Sigmoid colon (tissue), 4 donors: Measurements from ENCODE around the gene ARRDC1.

Experiments used
- EP300 ChIP-seq, 4 donors: sonication (generic); formaldehyde crosslinking; IDR thresholded peaks; one replicate each; pipeline ENCODE4 v1.6.1; 2017; ENCODE audit warnings: antibody characterized with exemption in 4 of 4
- POLR2A ChIP-seq, 2 donors: fragments of 450-650 bp; IDR thresholded peaks; one replicate each; pipeline ENCODE4 v1.6.1; 2016; ENCODE audit warnings: antibody characterized with exemption in 2 of 2, mild to moderate bottlenecking in 2 of 2, moderate library complexity in 2 of 2
- POLR2AphosphoS5 ChIP-seq, 4 donors: sonication (generic); formaldehyde crosslinking; IDR thresholded peaks; one replicate each; pipeline ENCODE4 v1.6.1; 2017; ENCODE audit warnings: antibody characterized with exemption in 4 of 4
- TF ChIP-seq, protein P1 (sequence below), 4 experiments: fragments of 450-650 bp in 3 of 4; fragments of 200-600 bp in 1 of 4; IDR thresholded peaks; one replicate each; pipeline ENCODE4 v1.5.1; 2016 to 2019; ENCODE audit warnings: antibody characterized with exemption in 4 of 4, mild to moderate bottlenecking in 3 of 4, moderate library complexity in 2 of 4

DNA sequence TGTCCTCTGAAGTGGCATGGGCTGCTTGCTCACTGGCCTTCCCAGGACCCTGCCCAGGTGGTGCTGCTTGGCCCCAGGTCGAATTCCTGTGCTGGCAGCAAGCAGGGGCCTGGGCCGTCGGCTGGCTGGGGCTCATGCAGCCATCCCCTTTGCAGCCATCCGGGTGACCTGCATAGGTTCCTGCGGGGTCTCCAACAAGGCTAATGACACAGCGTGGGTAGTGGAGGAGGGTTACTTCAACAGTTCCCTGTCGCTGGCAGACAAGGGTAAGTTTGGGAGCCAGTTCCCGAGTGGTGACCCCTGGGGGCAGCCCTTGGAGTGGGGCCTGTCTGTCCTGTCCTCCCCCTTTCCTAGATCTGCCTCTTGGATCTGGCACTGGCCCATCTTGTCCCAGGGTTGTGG, 7.3 kb downstream of the ARRDC1 start:
- TF ChIP-seq, protein P1, sequence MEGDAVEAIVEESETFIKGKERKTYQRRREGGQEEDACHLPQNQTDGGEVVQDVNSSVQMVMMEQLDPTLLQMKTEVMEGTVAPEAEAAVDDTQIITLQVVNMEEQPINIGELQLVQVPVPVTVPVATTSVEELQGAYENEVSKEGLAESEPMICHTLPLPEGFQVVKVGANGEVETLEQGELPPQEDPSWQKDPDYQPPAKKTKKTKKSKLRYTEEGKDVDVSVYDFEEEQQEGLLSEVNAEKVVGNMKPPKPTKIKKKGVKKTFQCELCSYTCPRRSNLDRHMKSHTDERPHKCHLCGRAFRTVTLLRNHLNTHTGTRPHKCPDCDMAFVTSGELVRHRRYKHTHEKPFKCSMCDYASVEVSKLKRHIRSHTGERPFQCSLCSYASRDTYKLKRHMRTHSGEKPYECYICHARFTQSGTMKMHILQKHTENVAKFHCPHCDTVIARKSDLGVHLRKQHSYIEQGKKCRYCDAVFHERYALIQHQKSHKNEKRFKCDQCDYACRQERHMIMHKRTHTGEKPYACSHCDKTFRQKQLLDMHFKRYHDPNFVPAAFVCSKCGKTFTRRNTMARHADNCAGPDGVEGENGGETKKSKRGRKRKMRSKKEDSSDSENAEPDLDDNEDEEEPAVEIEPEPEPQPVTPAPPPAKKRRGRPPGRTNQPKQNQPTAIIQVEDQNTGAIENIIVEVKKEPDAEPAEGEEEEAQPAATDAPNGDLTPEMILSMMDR (IDR thresholded peaks at IDR 0.05), result no peak
- TF ChIP-seq POLR2A (IDR thresholded peaks at IDR 0.05), result no peak
- TF ChIP-seq EP300 (IDR thresholded peaks at IDR 0.05), result no peak
- TF ChIP-seq POLR2AphosphoS5 (IDR thresholded peaks at IDR 0.05), result no peak
